ENCODE results near the gene NEGR1.

GRCh38 chr1:71618766-71619530 is 663.4 kb downstream of the NEGR1 start:
- TF ChIP-seq CTCF (conservative IDR thresholded peaks at IDR 0.05; ENCODE audit: low read length) (no peak), EZH2phosphoT487 (IDR thresholded peaks at IDR 0.05; ENCODE audit: borderline replicate concordance, low read depth, low read length) (no peak)

All from OCI-LY7 (cell line).